Activated naive CD4-positive, alpha-beta T cell treated with anti-CD3 and anti-CD28 coated beads for 36 hours (primary cell): ENCODE data around the gene LCA5. TPM values are rescaled to one million over a fixed set of nuclear protein-coding genes. Genes with fewer than 3 reads are reported as not detected.
"Not testable (repeated sequence)": the region's sequence is repeated elsewhere in the genome, so short reads cannot be mapped to it uniquely, and the experiment has no call there.

ENCODE experiments used
- CTCF ChIA-PET: fragments of 350-600 bp; sonication (Branson Sonifier 250); formaldehyde crosslinking; loops from one replicate; lab custom pipeline; 2021; ENCODE audit warnings: antibody characterized with exemption; lab: Charles Lee
- DNase-seq: peaks from one replicate; pipeline ENCODE4 v3.0.0-alpha.2; 2020
- H3K27ac Mint-ChIP-seq: one replicate; pipeline ENCODE4 v1.8.0; 2021; ENCODE audit warnings: mild to moderate bottlenecking, mixed read lengths
- H3K27me3 Mint-ChIP-seq: one replicate; pipeline ENCODE4 v1.8.0; 2021; ENCODE audit warnings: low read depth, mixed read lengths
- H3K36me3 Mint-ChIP-seq: one replicate; pipeline ENCODE4 v1.8.0; 2021; ENCODE audit warnings: low read depth, mixed read lengths
- H3K4me1 Mint-ChIP-seq: one replicate; pipeline ENCODE4 v1.8.0; 2021; ENCODE audit warnings: low read depth, mixed read lengths
- H3K4me3 Mint-ChIP-seq: one replicate; pipeline ENCODE4 v1.8.0; 2021; ENCODE audit warnings: mild to moderate bottlenecking, moderate library complexity, mixed read lengths
- H3K9me3 Mint-ChIP-seq: one replicate; pipeline ENCODE4 v1.8.0; 2021; ENCODE audit warnings: mixed read lengths
- intact Hi-C: fragments of 100-400 bp; cut with micrococcal nuclease; formaldehyde crosslinking; loops from one replicate; pipeline ENCODE4 v1.15.1; 2023
- total RNA-seq, 2 experiments: library from RNA; stranded (reverse); gene quantifications; one replicate each; pipeline ENCODE4 v1.2.3, GENCODE V29; 2021

LCA5 gene
- total RNA-seq, 2 experiments from 2014 or later: 0.22 to 0.29 TPM

DNA sequence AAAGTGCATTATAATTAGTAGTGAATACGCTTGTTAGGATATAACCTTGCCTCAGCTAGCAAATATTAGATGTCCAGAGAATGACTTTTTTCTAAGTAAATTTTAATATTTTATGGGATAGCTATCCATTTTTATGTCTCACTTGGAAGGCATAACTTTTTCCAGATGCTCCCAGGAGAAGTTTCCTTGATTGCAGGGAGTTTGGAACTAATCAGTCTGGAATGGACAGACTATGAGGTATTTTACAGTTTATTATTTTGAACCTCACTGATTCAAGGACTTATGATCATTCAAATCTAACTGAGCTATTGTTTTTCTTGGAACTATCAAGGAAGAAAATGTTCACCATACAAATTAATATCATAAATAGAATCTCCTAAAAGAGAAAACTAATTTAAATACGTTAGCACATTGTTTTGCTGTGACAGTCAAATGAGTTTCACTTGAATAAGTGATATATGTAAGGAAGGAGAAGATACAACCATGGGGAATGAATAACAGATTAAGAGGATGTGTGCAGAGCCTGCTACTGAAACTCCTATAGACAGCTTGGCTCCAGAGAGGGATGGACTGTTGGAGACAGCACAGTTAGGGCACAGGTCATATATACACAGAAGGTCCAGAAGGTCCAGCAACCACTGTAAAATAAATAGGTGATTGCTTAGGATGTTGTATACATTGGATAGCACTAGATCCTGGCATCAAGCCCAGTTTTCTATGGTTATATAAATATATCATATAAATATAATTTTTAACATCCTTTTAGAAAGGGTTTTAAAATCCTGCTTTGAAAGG is 20.6 kb upstream of the LCA5 start:
- Mint-ChIP-seq H3K27ac (no peak overlapping the region), H3K36me3 (no peaks in the 10 kb centered on the region), H3K9me3 (no peaks in the 10 kb centered on the region), H3K4me3 (no peak overlapping the region), H3K4me1 (no peaks in the 10 kb centered on the region), H3K27me3 (no peaks in the 10 kb centered on the region)
- intact Hi-C loops: no loop called here
- CTCF ChIA-PET: no interaction called here
- no peak for DNase-seq

DNA sequence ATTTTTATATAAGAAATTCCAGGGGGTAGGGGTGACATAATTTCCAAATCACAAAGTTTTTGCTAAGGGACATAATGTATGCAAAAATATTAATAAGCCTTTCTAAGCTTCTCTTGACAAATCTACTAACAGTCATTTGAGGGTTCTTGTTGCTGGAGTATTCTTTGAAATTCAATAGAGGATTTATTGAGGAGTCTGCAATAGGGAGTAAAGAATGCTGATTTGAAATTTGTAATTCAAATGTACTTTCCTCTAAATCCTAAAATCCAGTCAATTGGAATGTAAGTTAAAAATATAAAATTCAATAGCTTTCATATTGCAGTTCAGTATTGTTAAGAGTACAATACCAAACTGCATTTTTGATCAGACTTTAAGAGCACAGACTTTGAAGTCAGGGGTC is 17.1 kb upstream of the LCA5 start:
- Mint-ChIP-seq H3K27me3 (no peaks in the 10 kb centered on the region), H3K36me3 (no peaks in the 10 kb centered on the region), H3K4me3 (no peak overlapping the region), H3K27ac (no peak overlapping the region), H3K4me1 (no peaks in the 10 kb centered on the region), H3K9me3 (no peaks in the 10 kb centered on the region)
- CTCF ChIA-PET: no interaction called here
- DNase-seq: no peak
- intact Hi-C loops: no loop called here

DNA sequence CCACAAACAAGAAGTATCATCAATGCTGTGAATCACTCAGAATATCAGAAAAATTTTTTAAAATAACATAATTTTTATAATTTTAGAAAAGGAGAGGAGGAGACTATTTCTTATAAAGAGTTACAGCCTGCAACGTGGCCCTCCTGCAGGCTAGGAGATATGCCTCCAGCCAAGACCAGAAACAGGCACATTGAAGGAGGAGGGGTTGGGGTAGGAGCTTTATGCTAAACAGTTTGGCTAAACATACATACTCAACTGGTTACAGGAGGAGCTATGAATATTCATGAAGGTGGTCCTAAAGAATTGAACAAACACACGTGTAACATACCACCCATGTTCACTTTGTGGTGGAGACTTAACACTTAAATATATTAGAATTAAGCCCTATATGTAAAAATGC is 14.2 kb upstream of the LCA5 start:
- CTCF ChIA-PET: interaction anchor here (0.7 kb wide), 2 partner anchors 18 to 194 kb away, joined by 3 read pairs; no protein-coding TSS in a partner anchor
- Mint-ChIP-seq H3K9me3 (no peaks in the 10 kb centered on the region), H3K4me1 (no peaks in the 10 kb centered on the region), H3K36me3 (no peaks in the 10 kb centered on the region), H3K27ac (no peak overlapping the region), H3K27me3 (peaks cover 2% of the 10 kb centered on the region), H3K4me3 (no peak overlapping the region)
- no peak for DNase-seq
- intact Hi-C loops: no loop called here

DNA sequence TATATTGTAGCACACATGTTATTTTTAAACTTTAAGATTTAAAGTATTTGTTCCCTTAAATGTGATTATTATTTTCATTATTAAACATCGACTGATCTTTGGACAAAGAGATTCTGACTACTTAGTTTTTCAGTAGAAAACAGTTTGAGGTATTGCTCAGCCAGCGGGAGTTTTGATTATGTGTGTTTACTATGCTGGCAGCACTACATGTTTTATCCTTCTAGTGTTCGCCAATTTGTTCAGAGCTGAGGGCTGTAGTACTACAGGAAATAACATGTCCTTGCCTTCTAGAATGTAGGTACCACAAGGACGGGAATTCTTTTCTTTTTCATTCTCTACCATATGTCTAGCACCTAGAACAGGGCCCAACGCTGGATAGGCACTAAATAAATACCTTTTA is 11.1 kb upstream of the LCA5 start:
- Mint-ChIP-seq H3K9me3 (no peaks in the 10 kb centered on the region), H3K4me3 (no peak overlapping the region), H3K4me1 (no peaks in the 10 kb centered on the region), H3K27ac (no peak overlapping the region), H3K27me3 (peaks cover 4% of the 10 kb centered on the region), H3K36me3 (no peaks in the 10 kb centered on the region)
- CTCF ChIA-PET: interaction anchor here (0.5 to 0.6 kb wide), 2 partner anchors 63 to 121 kb away, joined by 3 to 4 read pairs; no protein-coding TSS in a partner anchor
- intact Hi-C loops: no loop called here
- DNase-seq: no peak

DNA sequence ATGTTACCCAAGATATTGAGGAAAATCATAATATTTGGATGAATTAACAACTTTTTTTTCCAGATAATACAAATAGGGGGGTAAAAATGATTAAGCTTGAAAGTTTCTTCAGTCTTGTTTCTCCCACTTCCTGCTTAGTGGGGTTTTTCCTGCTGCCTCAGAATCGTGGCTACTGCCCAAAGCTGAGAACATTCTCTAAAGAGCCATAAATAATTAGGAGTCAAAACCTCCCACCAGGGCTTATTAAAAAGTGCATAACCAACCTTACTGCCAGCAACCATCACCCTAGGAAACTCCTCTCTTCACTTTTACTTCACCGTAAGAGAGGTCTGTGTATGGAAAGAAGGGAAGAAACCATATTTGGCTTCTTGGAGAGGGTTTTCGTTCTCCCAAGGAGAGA is 9.0 kb upstream of the LCA5 start:
- CTCF ChIA-PET: no interaction called here
- intact Hi-C loops: no loop called here
- H3K27me3 Mint-ChIP-seq: peaks cover 4% of the 10 kb centered on the region
- H3K36me3 Mint-ChIP-seq: no peaks in the 10 kb centered on the region
- H3K27ac Mint-ChIP-seq: no peak overlapping the region
- H3K4me1 Mint-ChIP-seq: no peaks in the 10 kb centered on the region
- DNase-seq: no peak
- H3K4me3 Mint-ChIP-seq: no peak overlapping the region
- no peaks in the 10 kb centered on the region for H3K9me3 Mint-ChIP-seq

DNA sequence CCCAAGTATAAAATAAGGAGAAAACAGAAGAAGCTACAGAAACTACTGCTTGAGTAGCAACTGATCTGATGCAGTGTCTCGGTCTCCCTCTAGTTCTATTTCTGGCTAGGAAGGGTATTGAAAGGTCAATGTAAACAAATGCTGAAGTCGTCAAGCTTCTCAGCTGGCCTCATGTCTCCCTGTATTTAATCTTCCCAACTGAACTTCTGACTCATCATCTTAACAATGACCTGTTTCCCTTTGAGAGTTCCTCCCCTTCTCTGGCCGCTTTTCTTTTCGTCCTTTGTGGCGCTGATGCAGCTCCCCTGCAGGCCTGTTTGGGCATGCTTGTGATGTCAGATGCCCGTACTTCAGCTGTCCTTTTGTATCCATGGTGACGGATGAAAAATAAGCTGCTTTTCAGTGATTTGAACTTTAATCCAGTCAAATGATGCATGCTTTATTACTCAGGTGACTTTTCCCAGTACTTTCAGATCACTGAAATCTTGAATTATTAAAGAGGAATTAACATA is 7.8 kb upstream of the LCA5 start:
- Mint-ChIP-seq H3K4me1 (no peaks in the 10 kb centered on the region), H3K36me3 (no peaks in the 10 kb centered on the region), H3K27me3 (peaks cover 4% of the 10 kb centered on the region), H3K27ac (no peak overlapping the region), H3K4me3 (no peak overlapping the region), H3K9me3 (no peaks in the 10 kb centered on the region)
- CTCF ChIA-PET: interaction anchor here (1.0 kb wide), 1 partner anchor 127 kb away, joined by 3 read pairs; no protein-coding TSS in a partner anchor
- intact Hi-C loops: no loop called here
- no peak for DNase-seq

DNA sequence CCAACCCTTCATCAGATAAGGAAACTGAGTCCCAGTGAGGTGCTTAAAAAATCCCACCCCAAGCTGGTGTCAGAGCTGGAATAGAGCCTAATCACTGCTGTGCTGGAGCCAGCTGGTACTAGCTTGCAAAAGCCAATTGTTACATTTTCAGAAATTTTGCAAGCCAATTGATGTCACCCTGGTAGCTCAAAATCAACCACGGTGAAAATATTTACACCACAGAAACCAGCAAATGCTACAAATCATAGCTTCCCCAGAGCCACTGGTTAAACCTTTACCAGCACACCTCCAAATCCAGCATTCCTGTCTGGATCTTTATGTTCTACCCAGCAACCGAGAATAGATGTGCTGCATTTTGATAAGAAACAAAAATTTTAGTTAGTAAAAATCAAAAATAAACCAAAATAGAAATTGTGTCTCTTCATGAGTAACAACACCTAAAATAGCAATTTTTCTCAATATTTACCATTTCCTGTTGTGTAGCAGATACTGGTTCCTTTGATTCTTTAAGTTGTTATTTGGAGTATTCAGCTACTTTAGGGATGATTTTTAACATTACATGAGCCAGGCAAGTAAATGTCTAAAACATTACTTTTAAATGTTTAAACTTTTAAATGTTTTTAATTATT is 7.2 kb upstream of the LCA5 start:
- Mint-ChIP-seq H3K27ac (no peak overlapping the region), H3K4me3 (no peak overlapping the region), H3K9me3 (no peaks in the 10 kb centered on the region), H3K36me3 (no peaks in the 10 kb centered on the region), H3K4me1 (no peaks in the 10 kb centered on the region), H3K27me3 (peaks cover 6% of the 10 kb centered on the region)
- intact Hi-C loops: no loop called here
- CTCF ChIA-PET: interaction anchor here (1.0 to 1.3 kb wide), 2 partner anchors 14 to 128 kb away, joined by 3 read pairs; no protein-coding TSS in a partner anchor
- no peak for DNase-seq

DNA sequence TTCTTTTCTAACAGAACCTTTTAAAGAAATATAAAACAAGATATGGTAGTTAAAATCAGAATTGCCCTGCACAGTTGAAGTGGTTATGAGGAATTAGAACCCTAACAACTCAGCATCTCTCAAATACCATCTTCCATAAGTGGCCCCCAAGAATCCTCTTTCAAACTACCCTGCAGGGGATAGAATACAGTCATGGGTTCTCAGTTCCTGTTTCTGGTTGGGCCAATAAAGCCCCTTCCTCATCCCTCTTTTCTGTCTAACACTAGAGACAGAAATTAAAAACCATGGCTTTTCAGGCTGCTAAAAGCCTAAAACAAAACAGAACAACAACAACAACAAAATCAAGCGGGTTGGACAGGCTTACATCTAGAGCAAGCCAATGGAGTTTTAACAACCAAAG is 6.7 kb upstream of the LCA5 start:
- no peak overlapping the region for H3K27ac Mint-ChIP-seq
- no peak overlapping the region for H3K4me3 Mint-ChIP-seq
- peaks cover 6% of the 10 kb centered on the region for H3K27me3 Mint-ChIP-seq
- no peaks in the 10 kb centered on the region for H3K4me1 Mint-ChIP-seq
- CTCF ChIA-PET: interaction anchor here (1.3 kb wide), 1 partner anchor 13 kb away, joined by 3 read pairs; no protein-coding TSS in a partner anchor
- no peaks in the 10 kb centered on the region for H3K36me3 Mint-ChIP-seq
- no peaks in the 10 kb centered on the region for H3K9me3 Mint-ChIP-seq
- intact Hi-C loops: no loop called here
- DNase-seq: no peak

DNA sequence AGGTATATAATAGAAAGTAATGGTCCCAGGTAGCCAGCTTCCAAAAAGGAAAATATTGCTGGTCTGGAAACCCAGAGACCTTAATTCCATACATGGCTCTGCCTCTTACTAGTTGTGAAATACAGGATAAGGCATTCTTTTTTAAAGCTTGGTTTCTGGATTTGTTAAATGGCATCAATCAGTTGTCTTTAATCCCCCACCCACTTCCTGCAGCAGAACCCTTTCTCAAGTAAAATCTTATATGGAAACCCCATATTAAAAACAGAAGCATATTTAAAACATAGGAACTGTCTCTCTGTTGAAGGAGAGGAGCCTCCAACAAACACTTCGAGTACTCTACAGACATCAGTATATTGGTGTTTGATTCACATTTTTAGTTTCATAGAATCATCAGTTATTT is 6.2 kb upstream of the LCA5 start:
- CTCF ChIA-PET: interaction anchor here (1.3 kb wide), 1 partner anchor 13 kb away, joined by 3 read pairs; no protein-coding TSS in a partner anchor
- Mint-ChIP-seq H3K27ac (no peak overlapping the region), H3K27me3 (peaks cover 6% of the 10 kb centered on the region), H3K9me3 (no peaks in the 10 kb centered on the region), H3K4me3 (no peak overlapping the region), H3K36me3 (no peaks in the 10 kb centered on the region), H3K4me1 (no peaks in the 10 kb centered on the region)
- DNase-seq: no peak
- intact Hi-C loops: no loop called here

DNA sequence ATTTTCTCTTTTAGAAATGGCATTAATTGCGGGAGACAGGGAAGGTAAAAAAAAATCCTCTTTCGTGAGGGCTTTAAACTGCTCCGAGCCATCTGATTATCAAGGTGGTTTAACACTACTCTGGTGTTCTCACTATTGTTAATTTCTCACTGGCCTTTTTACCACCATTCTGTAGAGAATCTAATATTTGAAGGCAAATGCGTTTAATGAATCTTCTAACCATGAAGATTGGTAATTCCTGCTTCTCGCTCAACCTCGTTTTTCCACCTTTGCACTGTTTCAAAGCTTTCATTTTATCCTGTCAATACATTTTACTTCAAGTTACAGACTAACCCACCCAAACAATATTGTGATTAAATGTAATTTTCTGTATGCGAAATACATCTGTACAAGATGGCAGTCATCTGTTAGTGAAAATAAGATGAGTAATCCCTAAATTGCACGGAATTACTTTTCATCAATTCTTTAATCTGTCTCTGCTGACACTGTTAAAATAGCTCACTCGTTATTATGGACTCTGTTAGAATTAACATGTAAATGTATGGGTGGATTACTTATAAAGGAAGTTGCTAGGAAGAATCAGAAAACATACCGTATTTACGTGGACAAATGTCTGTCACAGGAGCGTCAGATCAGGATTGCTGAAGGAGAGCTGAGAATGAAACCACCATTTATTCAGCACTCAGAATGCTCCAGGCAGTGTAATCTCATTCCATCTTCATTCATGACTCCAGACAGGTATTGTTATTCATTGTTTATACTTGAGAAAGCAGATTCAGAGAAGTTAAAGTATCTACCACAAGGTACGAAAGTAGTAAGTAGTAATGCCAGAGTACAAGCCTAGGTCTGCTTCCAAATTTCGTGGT is 1.1 kb upstream of the LCA5 start:
- H3K9me3 Mint-ChIP-seq: no peaks in the 10 kb centered on the region
- H3K27ac Mint-ChIP-seq: no peak overlapping the region
- CTCF ChIA-PET: no interaction called here
- no peak for DNase-seq
- no peaks in the 10 kb centered on the region for H3K4me1 Mint-ChIP-seq
- H3K27me3 Mint-ChIP-seq: peaks cover 8% of the 10 kb centered on the region
- H3K4me3 Mint-ChIP-seq: no peak overlapping the region
- intact Hi-C loops: no loop called here
- H3K36me3 Mint-ChIP-seq: no peaks in the 10 kb centered on the region

DNA sequence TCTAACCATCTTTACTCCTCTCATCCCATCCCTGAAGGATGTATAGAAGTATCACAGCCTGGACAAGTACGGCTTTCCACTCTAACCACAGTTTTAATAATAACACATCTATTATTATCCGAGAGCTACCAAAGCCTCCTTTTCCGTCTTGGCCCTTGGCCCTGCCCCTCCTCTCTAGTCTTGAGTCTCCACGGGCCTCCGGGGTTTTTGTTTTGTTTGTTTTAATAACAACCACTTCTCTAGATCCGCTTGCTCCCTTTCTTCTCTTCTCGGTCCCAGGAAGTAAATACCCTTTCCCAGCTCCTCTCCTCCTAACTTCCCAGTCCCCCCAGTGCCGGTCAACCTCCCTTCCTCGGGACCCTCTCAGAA is 661 bp downstream of the LCA5 start:
- CTCF ChIA-PET: interaction anchor here (0.8 kb wide), 1 partner anchor 136 kb away, joined by 4 read pairs; no protein-coding TSS in a partner anchor
- H3K4me1 Mint-ChIP-seq: no peaks in the 10 kb centered on the region
- intact Hi-C loops: loop anchor here (2.0 kb wide), 1 partner anchor 668 kb away; no protein-coding TSS in a partner anchor
- no peaks in the 10 kb centered on the region for H3K36me3 Mint-ChIP-seq
- peak; percentile 4 for DNase-seq
- no peak overlapping the region for H3K4me3 Mint-ChIP-seq
- no peaks in the 10 kb centered on the region for H3K9me3 Mint-ChIP-seq
- H3K27ac Mint-ChIP-seq: no peak overlapping the region
- peaks cover 8% of the 10 kb centered on the region for H3K27me3 Mint-ChIP-seq

DNA sequence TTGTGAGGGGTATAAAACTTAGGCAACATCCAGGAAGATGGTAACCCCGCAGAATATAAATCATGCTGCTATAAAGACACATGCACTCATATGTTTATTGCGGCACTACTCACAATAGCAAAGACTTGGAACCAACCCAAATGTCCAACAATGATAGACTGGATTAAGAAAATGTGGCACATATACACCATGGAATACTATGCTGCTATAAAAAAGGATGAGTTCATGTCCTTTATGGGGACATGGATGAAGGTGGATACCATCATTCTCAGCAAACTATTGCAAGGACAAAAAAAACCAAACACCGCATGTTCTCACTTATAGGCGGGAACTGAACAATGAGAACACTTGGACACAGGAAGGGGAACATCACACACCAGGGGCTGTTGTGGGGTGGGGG is 7.7 kb downstream of the LCA5 start:
- DNase-seq, H3K27ac Mint-ChIP-seq, H3K27me3 Mint-ChIP-seq, H3K4me1 Mint-ChIP-seq, H3K9me3 Mint-ChIP-seq, H3K36me3 Mint-ChIP-seq, CTCF ChIA-PET, intact Hi-C loops, H3K4me3 Mint-ChIP-seq: not testable (repeated sequence)
